ENCODE measurements around the gene SDC3. TPM values are rescaled to one million over a fixed set of nuclear protein-coding genes. Genes with fewer than 3 reads are reported as not detected.
A peak's percentile ranks its signal among the peaks of the same experiment; 100 is the strongest.

SDC3 gene
- total RNA-seq, 1 experiment from 2014 or later: 7.7 TPM

DNA sequence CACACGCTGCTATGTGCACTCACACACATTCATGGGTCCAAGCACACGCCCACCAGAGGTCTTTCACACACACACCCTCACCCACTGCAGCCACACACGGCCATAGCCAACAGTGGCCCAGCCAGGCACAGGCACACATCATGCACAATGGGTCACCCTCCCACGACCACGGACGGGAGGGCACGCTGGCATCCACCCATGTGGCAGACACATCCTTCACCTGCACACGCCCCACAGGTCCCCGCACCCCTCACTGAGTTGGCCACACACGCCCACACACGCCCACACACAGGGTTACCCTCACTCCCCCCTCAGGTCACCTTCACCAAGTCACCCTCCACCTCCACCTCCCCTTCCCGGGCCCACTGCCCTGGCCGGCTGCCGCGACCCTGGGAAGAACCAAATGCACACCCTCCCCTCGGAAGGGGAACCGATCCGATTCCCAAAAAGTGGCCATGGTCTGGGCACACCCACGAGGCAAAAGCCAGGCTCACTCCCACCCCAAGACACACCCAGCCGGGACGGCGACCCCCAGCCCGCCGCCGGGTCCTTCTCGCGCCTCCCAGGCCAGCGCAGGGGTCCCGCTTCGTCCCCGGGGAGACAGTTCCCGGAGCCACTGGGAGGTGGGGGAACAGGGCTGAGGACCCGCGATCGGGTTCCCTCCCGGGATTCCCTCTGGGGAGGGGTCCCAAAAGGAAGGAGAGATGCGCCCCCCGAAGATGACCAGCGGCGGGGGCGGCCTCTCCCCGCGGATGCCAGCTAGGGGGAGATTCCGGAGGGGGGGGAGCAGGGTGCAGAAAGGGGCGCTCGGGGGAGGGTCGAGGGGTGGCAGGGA is 860 bp downstream of the SDC3 start:
- Histone ChIP-seq H3K36me3 (ENCODE audit: insufficient read depth, low read length, poor library complexity, severe bottlenecking) (no peaks in the 10 kb centered on the region), H3K9me3 (ENCODE audit: low read depth, low read length, poor library complexity, severe bottlenecking) (no peaks in the 10 kb centered on the region), H3K27me3 (replicated peaks; ENCODE audit: insufficient read depth, low read depth, low read length, poor library complexity) (peaks cover 12% of the 10 kb centered on the region), H3K4me3 (ENCODE audit: low read depth, low read length, poor library complexity, severe bottlenecking) (peak overlapping the region; percentile 41), H3K27ac (ENCODE audit: low read depth, low read length, poor library complexity, severe bottlenecking) (no peak overlapping the region), H3K4me1 (ENCODE audit: insufficient read depth, low read length, poor library complexity, severe bottlenecking) (peaks cover 8% of the 10 kb centered on the region)
- ChIA-PET POLR2A (ENCODE audit: low non-redundant PET) (interaction anchor here (0.6 kb wide), 1 partner anchor 77 kb away, joined by 3 read pairs; no protein-coding TSS in a partner anchor), CTCF (interaction anchor here (0.6 kb wide), 1 partner anchor 189 kb away, joined by 8 read pairs; no protein-coding TSS in a partner anchor)
- no peak for DNase-seq (ENCODE audit: low spot score)
- intact Hi-C loops (cut with micrococcal nuclease; ENCODE audit: unreplicated experiment): no loop called here
- no peak for TF ChIP-seq EZH2 (IDR thresholded peaks at IDR 0.05; ENCODE audit: borderline replicate concordance, low read depth, low read length, poor library complexity, severe bottlenecking)
- no peak for TF ChIP-seq CTCF (conservative IDR thresholded peaks at IDR 0.05; ENCODE audit: low read depth, low read length)
- BruUV-seq (replicated peaks): no TSS peak

DNA sequence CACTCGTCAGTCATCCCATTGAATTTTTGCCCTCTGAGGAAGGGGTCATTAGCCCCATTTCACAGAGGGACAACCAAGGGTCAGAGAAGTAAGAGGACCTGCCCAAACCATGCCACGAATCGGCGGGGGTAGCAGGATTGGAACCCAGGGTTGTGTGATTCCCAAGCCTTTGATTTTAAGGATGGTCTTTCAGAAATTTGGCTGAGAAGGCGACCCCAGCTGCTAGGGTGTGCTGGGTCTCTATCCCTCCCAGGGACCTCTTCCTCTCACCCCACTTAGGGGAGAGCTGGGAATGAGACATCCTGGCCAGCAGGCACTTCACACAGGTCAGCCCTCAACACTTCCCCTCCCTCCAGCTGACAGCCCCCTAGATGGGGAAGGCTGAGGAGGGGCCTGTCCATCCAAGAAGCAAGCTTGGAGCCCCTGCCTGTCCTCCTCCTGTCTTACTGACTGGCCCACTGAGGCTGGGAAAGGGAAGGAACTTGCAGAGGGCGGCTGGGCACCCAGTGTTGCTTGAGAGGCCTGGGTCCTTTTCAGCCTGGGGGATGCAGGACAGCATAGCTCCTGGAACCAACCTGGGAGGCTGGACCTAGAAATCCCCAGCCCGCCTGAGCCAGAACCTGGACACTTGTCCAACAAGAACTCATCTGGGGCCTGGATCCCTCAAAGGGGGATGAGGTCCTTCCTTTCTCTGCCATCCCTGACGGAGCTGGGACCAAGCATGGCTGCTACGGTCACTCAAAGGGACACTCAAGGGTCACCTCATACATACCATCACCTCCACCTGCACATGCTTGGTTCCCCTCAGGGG is 1.7 kb downstream of the SDC3 start:
- Histone ChIP-seq H3K9me3 (ENCODE audit: low read depth, low read length, poor library complexity, severe bottlenecking) (no peaks in the 10 kb centered on the region), H3K36me3 (ENCODE audit: insufficient read depth, low read length, poor library complexity, severe bottlenecking) (no peaks in the 10 kb centered on the region), H3K27ac (ENCODE audit: low read depth, low read length, poor library complexity, severe bottlenecking) (no peak overlapping the region), H3K4me3 (ENCODE audit: low read depth, low read length, poor library complexity, severe bottlenecking) (no peak overlapping the region), H3K27me3 (replicated peaks; ENCODE audit: insufficient read depth, low read depth, low read length, poor library complexity) (peaks cover 12% of the 10 kb centered on the region), H3K4me1 (ENCODE audit: insufficient read depth, low read length, poor library complexity, severe bottlenecking) (peaks cover 8% of the 10 kb centered on the region)
- no peak for DNase-seq (ENCODE audit: low spot score)
- BruUV-seq (replicated peaks): no TSS peak
- TF ChIP-seq CTCF (conservative IDR thresholded peaks at IDR 0.05; ENCODE audit: low read depth, low read length): no peak
- no peak for TF ChIP-seq EZH2 (IDR thresholded peaks at IDR 0.05; ENCODE audit: borderline replicate concordance, low read depth, low read length, poor library complexity, severe bottlenecking)
- CTCF ChIA-PET: no interaction called here
- intact Hi-C loops (cut with micrococcal nuclease; ENCODE audit: unreplicated experiment): no loop called here
- POLR2A ChIA-PET (ENCODE audit: low non-redundant PET): interaction anchor here (0.5 to 0.6 kb wide), 2 partner anchors 78 to 158 kb away, joined by 3 read pairs; no protein-coding TSS in a partner anchor

- no peaks in the 10 kb centered on the region for H3K36me3 ChIP-seq (ENCODE audit: insufficient read depth, low read length, poor library complexity, severe bottlenecking)
- H3K27me3 ChIP-seq (replicated peaks; ENCODE audit: insufficient read depth, low read depth, low read length, poor library complexity): peaks cover 12% of the 10 kb centered on the region
- TF ChIP-seq EZH2 (IDR thresholded peaks at IDR 0.05; ENCODE audit: borderline replicate concordance, low read depth, low read length, poor library complexity, severe bottlenecking) (no peak), CTCF (conservative IDR thresholded peaks at IDR 0.05; ENCODE audit: low read depth, low read length) (no peak)
- H3K4me3 ChIP-seq (ENCODE audit: low read depth, low read length, poor library complexity, severe bottlenecking): no peak overlapping the region
- ChIA-PET POLR2A (ENCODE audit: low non-redundant PET) (interaction anchor here (0.5 kb wide), 1 partner anchor 159 kb away, joined by 3 read pairs; no protein-coding TSS in a partner anchor), CTCF (no interaction called here)
- peaks cover 8% of the 10 kb centered on the region for H3K4me1 ChIP-seq (ENCODE audit: insufficient read depth, low read length, poor library complexity, severe bottlenecking)
- BruUV-seq (replicated peaks): no TSS peak
- no peaks in the 10 kb centered on the region for H3K9me3 ChIP-seq (ENCODE audit: low read depth, low read length, poor library complexity, severe bottlenecking)
- intact Hi-C loops (cut with micrococcal nuclease; ENCODE audit: unreplicated experiment): no loop called here
- H3K27ac ChIP-seq (ENCODE audit: low read depth, low read length, poor library complexity, severe bottlenecking): no peak overlapping the region
- DNase-seq (ENCODE audit: low spot score): no peak
Observed at GRCh38 chr1:30905916-30906620, 2.5 kb downstream of the SDC3 start.
